Right cardiac atrium (tissue), 5 donors: ENCODE data around the gene KLHL10. TPM values are rescaled to one million over a fixed set of nuclear protein-coding genes. Genes with fewer than 3 reads are reported as not detected.
A peak's percentile ranks its signal among the peaks of the same experiment; 100 is the strongest.
"Not testable (repeated sequence)": the region's sequence is repeated elsewhere in the genome, so short reads cannot be mapped to it uniquely, and the experiment has no call there.

Experiments
- ATAC-seq, 2 donors: fragments of 200-7000 bp; cut with Tn5 transposase; one replicate each; pipeline versions ENCODE4 v1.8.0 to v1.9.1; 2020; ENCODE audit warnings: moderate library complexity in 2 of 2, mild to moderate bottlenecking in 1 of 2
- DNase-seq, 3 donors: peaks; one replicate each; pipeline ENCODE4 v3.0.0-alpha.2; 2020
- H3K27ac ChIP-seq: one replicate; pipeline ENCODE4 v1.5.1; 2013; ENCODE audit warnings: mild to moderate bottlenecking, low read length, control low read depth, moderate library complexity
- H3K27me3 ChIP-seq: one replicate; pipeline ENCODE4 v1.6.1; 2013; ENCODE audit not compliant: control insufficient read depth, insufficient read depth
- H3K4me1 ChIP-seq: one replicate; pipeline ENCODE4 v1.6.1; 2013; ENCODE audit warnings: low read length; ENCODE audit not compliant: control insufficient read depth, insufficient read depth
- H3K4me3 ChIP-seq: one replicate; pipeline ENCODE4 v1.5.1; 2013; ENCODE audit warnings: low read length, control low read depth
- H3K9me3 ChIP-seq: one replicate; pipeline ENCODE4 v1.6.1; 2013; ENCODE audit warnings: low read length; ENCODE audit not compliant: control insufficient read depth
- WGBS: extraction: QIAGEN DNeasy Blood & Tissue Kit; methylation state at CpG from one replicate; pipeline ENCODE4 v1.1.7; 2013; 5-methylcytosine and 5-hydroxymethylcytosine counted together
- intact Hi-C, 4 donors: fragments of 100-400 bp; cut with DNase I; formaldehyde crosslinking; loops; one replicate each; pipeline versions ENCODE4 v1.11.0 to v1.14.0; 2022 to 2023
- polyA plus RNA-seq: library from polyadenylated mRNA; stranded (reverse); fragments of 200-250 nt; gene quantifications from one replicate; pipeline ENCODE4 v1.2.3, GENCODE V29; 2013
- total RNA-seq, 4 donors: library from RNA; stranded (reverse); fragmentation: NEBNext Ultra II Directional; extraction: Animal tissue kit (Norgen Biotek cat#: 25700); gene quantifications; one replicate each; pipeline ENCODE4 v1.2.1, GENCODE V29; 2021
- donor health status: healthy with polysubstance abuse.
- donor health status: DM: no; HTN: yes; CAD: no.
- donor health status: DM: no; HTN: no; CAD: no.
- donor health status: DM: no; HTN: yes; CAD: no; lungs with severe emphysema.
- donor health status: DM: yes; HTN: yes; CAD: no.

Gene KLHL10
- total and polyA plus RNA-seq, 5 donors, result 0.09 to 0.33 (median 0.27) TPM; not detected in 1

DNA sequence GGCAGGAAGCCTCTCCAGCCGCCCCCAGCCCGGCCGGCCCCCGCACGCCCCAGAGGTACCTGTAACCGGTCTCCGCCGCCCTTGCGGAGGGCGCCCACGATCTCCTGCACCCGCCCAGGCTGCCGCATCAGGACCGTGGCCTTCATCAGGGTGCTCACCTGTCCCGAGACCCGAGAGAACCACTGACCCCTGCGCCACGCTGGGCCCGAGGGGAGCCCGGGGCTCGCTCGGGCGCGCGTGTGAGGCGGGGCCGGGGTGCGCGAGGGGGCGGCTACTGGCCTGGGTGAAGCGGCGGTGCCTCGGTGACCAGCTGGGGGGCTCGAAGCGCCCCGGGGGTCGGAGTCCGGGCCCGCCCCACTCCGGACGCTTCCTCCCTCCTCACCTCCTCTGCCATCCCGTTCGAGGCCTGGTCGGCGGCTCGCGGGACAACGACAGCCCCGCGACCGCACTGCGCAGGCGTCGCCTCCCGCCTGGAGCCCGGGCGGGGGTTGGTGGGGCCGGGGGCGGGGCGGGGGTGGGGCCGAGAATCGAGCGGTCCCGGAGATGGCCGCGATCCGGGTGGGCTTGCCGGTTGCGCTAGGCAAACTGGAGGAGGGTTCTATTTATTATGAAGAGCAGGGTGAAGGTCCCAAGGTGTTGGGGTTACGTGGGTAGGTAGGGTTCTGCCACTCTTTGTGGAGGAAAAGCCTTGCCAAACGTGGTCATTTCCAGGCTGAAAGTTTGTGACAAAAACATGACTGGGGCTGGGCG is 1.6 kb upstream of the KLHL10 start, which contains the start of gene NT5C3B:
TSS of gene NT5C3B (minus strand) at position 433 of the 750 bp plus-strand sequence. CDS start at position 394, 39 bp downstream.
- no peaks in the 10 kb centered on the region for H3K27me3 ChIP-seq
- no peaks in the 10 kb centered on the region for H3K9me3 ChIP-seq
- peak within 1 kb of the TSS; percentile 11 for H3K27ac ChIP-seq
- intact Hi-C loops, result no loop called here
- ATAC-seq, result peak; percentile 94 to 96
- H3K4me1 ChIP-seq, result no peaks in the 10 kb centered on the region
- peak; percentile 70 to 89 (median 89) for DNase-seq
- peak within 1 kb of the TSS; percentile 87 for H3K4me3 ChIP-seq
- WGBS, result under 1% methylated on average over 72 of the region's 72 CpGs

DNA sequence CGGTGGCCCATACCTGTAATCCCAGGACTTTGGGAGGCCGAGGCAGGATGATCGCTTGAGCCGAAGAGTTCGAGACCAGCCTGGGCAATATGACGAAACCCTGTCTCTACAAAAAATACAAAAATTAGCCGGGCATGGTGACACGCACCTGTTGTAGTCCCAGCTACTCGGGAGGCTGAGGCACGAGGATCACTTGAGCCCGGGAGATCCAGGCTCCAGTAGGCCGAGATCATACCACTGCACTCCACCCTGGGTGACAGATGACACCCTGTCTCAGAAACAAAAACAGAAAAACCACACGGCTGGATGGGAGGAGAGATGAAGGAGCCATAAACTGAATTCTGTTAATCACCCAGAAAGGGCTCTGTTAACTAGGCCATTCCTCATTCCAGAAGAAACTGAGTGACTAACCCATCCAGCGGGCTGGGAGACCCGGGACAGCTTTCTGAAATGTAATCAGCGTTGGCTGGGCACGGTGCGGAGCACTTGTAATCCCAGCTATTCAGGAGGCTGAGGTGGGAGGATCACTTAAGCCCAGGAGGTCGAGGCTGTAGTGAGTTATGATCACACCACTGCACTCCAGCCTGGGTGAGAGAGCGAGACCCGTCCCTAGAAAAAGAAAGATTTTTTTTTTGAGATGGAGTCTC is 952 bp upstream of the KLHL10 start:
- no peak for DNase-seq
- WGBS, result 56% methylated on average over 21 of the region's 21 CpGs
- no peak for ATAC-seq
- Histone ChIP-seq H3K27ac (no peak overlapping the region), H3K4me3 (peak overlapping the region; percentile 87), H3K9me3 (no peaks in the 10 kb centered on the region), H3K27me3 (no peaks in the 10 kb centered on the region), H3K4me1 (no peaks in the 10 kb centered on the region)
- intact Hi-C loops, result no loop called here

DNA sequence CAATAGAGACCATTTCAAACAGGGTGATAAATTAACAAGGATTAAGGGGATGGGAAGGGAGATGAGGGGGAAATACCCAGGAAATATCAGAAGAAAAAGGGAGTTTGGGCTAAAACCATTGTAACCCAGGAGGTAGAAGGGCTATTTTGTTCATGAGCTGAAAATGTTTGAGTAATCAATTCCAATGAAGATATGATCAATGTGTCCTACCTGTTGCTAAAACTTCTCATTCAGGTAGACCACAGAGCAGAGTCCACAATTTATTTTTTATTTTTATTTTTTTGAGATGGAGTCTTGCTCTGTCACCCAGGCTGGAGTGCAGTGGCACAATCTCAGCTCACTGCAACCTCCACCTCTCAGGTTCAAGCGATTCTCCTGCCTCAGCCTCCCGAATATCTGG is 1.8 kb downstream of the KLHL10 start:
- not testable (repeated sequence) for H3K27ac ChIP-seq, DNase-seq
- WGBS, result 99% methylated on average over 2 of the region's 2 CpGs

GRCh38 chr17:41840781-41841180 is 3.2 kb downstream of the KLHL10 start:
- H3K27me3 ChIP-seq, intact Hi-C loops, ATAC-seq, DNase-seq, H3K4me3 ChIP-seq, H3K4me1 ChIP-seq, H3K27ac ChIP-seq, H3K9me3 ChIP-seq: not testable (repeated sequence)
- 87% methylated on average over 6 of the region's 6 CpGs for WGBS

More for the DNA sequence above, 1.8 kb downstream of the KLHL10 start:
- H3K9me3 ChIP-seq, ATAC-seq, intact Hi-C loops, H3K27me3 ChIP-seq, H3K4me1 ChIP-seq, H3K4me3 ChIP-seq: not testable (repeated sequence)

DNA sequence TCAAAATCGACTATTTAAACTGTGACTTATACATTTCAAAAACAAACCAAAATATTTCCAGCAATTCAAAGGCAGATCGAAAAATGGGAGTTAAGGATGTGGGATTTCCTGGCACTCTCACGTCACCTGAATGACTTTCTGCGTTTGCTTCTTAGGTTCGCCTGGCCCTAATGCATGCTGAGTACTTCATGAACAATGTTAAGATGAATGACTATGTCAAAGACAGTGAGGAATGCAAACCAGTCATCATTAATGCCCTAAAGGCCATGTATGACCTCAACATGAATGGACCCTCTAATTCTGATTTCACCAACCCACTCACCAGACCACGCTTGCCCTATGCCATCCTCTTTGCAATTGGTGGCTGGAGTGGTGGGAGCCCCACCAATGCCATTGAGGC is 7.3 kb downstream of the KLHL10 start:
- DNase-seq (no peak), ATAC-seq (no peak)
- H3K27me3 ChIP-seq, result no peaks in the 10 kb centered on the region
- intact Hi-C loops, result no loop called here
- H3K4me1 ChIP-seq, result no peaks in the 10 kb centered on the region
- WGBS, result 92% methylated on average over 6 of the region's 6 CpGs
- H3K4me3 ChIP-seq, result no peak overlapping the region
- no peak overlapping the region for H3K27ac ChIP-seq
- no peaks in the 10 kb centered on the region for H3K9me3 ChIP-seq

GRCh38 chr17:41848788-41849187 is 11.2 kb downstream of the KLHL10 start:
- Histone ChIP-seq H3K4me3 (no peak overlapping the region), H3K27me3 (no peaks in the 10 kb centered on the region), H3K4me1 (no peaks in the 10 kb centered on the region), H3K27ac (no peak overlapping the region), H3K9me3 (no peaks in the 10 kb centered on the region)
- intact Hi-C loops, result no loop called here
- 65% methylated on average over 4 of the region's 4 CpGs for WGBS
- no peak for DNase-seq
- ATAC-seq, result no peak

- Histone ChIP-seq H3K4me1 (no peaks in the 10 kb centered on the region), H3K27ac (no peak overlapping the region), H3K4me3 (no peak overlapping the region), H3K27me3 (no peaks in the 10 kb centered on the region), H3K9me3 (no peaks in the 10 kb centered on the region)
- WGBS, result 68% methylated on average over 4 of the region's 4 CpGs
- intact Hi-C loops, result no loop called here
- DNase-seq (no peak), ATAC-seq (no peak)
These were observed 11.8 kb downstream of the KLHL10 start for GRCh38 chr17:41849251-41849990.

DNA sequence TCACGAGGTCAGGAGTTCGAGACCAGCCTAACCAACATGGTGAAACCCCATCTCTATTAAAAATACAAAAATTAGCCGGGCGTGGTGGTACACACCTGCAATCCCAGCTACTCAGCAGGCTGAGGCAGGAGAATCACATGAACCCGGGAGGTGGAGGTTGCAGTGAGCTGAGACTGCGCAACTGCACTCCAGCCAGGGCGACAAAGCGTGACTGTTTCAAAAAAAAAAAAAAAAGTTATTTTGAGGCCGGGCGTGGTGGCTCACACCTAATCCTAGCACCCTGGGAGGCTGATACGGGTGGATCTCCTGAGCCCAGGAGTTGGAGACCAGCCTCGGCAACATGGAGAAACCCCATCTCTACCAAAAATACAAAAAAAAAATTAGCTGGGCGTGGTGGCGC is 13.8 kb downstream of the KLHL10 start:
- ATAC-seq, H3K4me1 ChIP-seq, intact Hi-C loops, H3K27ac ChIP-seq, H3K4me3 ChIP-seq, H3K27me3 ChIP-seq, H3K9me3 ChIP-seq, DNase-seq: not testable (repeated sequence)
- 97% methylated on average over 14 of the region's 14 CpGs for WGBS

- no peak for ATAC-seq
- Histone ChIP-seq H3K27me3 (no peaks in the 10 kb centered on the region), H3K4me1 (peaks cover 4% of the 10 kb centered on the region), H3K9me3 (no peaks in the 10 kb centered on the region), H3K27ac (no peak overlapping the region), H3K4me3 (no peak overlapping the region)
- no peak for DNase-seq
- WGBS, result 78% methylated on average over 3 of the region's 3 CpGs
- intact Hi-C loops, result no loop called here
These were observed 22.8 kb downstream of the KLHL10 start for GRCh38 chr17:41860254-41860931.

- WGBS, result 69% methylated on average over 18 of the region's 18 CpGs
- no peak overlapping the region for H3K27ac ChIP-seq
- intact Hi-C loops, result no loop called here
- H3K4me1 ChIP-seq, result peaks cover 4% of the 10 kb centered on the region
- ATAC-seq, result no peak
- no peaks in the 10 kb centered on the region for H3K27me3 ChIP-seq
- no peaks in the 10 kb centered on the region for H3K9me3 ChIP-seq
- H3K4me3 ChIP-seq, result peak overlapping the region; percentile 87
- DNase-seq, result no peak
These were observed 25.6 kb downstream of the KLHL10 start for GRCh38 chr17:41863074-41863848.
